Measurements from ENCODE around the gene DYTN. TPM values are rescaled to one million over a fixed set of nuclear protein-coding genes. Genes with fewer than 3 reads are reported as not detected.

DYTN gene
- total and polyA plus RNA-seq, 12 donors: not detected

DNA sequence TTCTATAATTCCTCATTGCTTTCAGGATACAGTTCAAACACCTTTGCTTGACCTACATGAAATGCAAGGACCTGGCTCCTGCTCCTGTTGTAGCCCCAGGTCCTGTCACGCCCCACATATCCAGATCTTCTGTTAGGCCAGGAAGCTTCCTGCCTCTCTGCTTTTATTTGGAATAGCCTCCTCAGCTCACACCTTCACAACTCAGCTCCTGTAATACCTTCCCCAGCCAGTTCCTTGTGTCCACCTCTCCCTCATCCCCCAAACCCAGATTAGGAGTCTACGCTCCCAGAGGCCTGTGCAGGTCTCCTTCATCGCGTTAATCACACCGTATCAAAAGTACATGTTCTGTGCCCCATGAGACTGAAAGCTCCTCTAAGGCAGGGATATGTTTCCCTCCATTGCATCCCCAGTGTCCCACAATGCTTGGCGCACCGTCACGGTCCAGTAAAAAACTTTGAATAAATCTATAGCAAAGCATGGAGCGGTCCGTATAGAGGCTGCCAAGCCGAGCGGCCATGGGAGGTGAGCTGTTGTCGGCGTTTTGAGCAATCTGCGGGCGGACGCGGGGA, 46.6 kb upstream of the DYTN start:
- 6 to 8% methylated on average over 18 of the region's 18 CpGs for WGBS, 2 donors

DNA sequence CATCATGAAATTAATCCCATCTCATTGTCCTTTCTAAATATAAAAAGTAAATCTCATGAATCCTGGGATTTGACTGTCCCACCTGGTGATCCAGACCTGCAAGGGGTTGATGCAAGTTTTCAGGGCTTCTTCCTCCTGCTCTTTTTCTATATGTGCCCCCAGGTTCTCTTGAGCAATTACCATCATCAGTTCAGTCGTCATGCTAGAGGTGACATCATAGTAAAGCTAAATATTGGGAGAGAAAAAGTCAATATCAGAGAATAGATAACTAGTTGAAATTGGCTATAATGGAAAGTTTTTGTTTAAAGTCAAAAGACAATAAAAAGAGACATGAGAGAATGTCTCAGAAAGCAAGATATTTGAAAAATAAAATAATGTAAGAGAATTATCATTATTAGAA, 38.6 kb upstream of the DYTN start:
- WGBS, 2 donors: 42 to 49% methylated on average over 1 of the region's 1 CpG
- intact Hi-C loops (cut with DNase I): no loop called here
- Histone ChIP-seq H3K27ac (no peak overlapping the region), H3K27me3 (no peaks in the 10 kb centered on the region), H3K4me1 (no peaks in the 10 kb centered on the region), H3K9me3 (no peaks in the 10 kb centered on the region), H3K4me3 (no peak overlapping the region), H3K36me3 (no peaks in the 10 kb centered on the region)
- DNase-seq: no peak
- TF ChIP-seq, protein P1, sequence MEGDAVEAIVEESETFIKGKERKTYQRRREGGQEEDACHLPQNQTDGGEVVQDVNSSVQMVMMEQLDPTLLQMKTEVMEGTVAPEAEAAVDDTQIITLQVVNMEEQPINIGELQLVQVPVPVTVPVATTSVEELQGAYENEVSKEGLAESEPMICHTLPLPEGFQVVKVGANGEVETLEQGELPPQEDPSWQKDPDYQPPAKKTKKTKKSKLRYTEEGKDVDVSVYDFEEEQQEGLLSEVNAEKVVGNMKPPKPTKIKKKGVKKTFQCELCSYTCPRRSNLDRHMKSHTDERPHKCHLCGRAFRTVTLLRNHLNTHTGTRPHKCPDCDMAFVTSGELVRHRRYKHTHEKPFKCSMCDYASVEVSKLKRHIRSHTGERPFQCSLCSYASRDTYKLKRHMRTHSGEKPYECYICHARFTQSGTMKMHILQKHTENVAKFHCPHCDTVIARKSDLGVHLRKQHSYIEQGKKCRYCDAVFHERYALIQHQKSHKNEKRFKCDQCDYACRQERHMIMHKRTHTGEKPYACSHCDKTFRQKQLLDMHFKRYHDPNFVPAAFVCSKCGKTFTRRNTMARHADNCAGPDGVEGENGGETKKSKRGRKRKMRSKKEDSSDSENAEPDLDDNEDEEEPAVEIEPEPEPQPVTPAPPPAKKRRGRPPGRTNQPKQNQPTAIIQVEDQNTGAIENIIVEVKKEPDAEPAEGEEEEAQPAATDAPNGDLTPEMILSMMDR (IDR thresholded peaks at IDR 0.05): no peak
- ATAC-seq: no peak

More for the DNA sequence above, 46.6 kb upstream of the DYTN start:
- no peaks in the 10 kb centered on the region for H3K9me3 ChIP-seq
- peaks cover 0 to 46% (median 33%) of the 10 kb centered on the region in 9 donors for H3K4me1 ChIP-seq
- peak overlapping the region; percentile 61 to 86 (median 78) for H3K4me3 ChIP-seq
- peak overlapping the region in 9 of 10 donors; percentile 81 to 92 (median 89) for H3K27ac ChIP-seq
- intact Hi-C loops (cut with DNase I): loop anchor here in 1 of 10 donors (10.0 kb wide), 1 partner anchor 950 kb away; the partner anchor contains the start of gene CCNYL1
- DNase-seq (no peak), ATAC-seq (no peak)
- TF ChIP-seq, protein P1 (IDR thresholded peaks at IDR 0.05): no peak
- peaks cover 0 to 31% (median under 1%) of the 10 kb centered on the region in 9 donors for H3K36me3 ChIP-seq
- H3K27me3 ChIP-seq: no peaks in the 10 kb centered on the region

DNA sequence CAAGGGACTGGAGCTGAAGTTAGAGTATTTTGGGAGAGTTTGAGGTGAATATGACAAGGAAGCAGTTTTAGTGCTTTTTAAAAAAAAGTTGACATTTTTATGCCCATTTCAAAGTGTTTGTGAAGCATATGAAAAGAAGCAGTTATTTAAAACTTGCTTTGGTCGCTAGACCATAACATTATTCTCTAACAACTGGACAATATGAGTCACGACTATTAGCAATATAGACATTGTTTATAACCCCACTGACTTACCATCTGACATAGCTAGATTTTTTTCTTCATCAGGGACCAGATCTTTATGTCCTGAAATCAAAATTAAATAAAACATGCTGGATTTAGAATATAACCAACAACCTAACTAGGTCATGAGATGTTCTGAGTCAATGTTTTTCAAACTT, 22.6 kb upstream of the DYTN start:
- Histone ChIP-seq H3K36me3 (no peaks in the 10 kb centered on the region), H3K27me3 (no peaks in the 10 kb centered on the region), H3K4me3 (no peak overlapping the region), H3K4me1 (peaks cover 0 to 7% (median 0%) of the 10 kb centered on the region in 9 donors), H3K27ac (no peak overlapping the region), H3K9me3 (no peaks in the 10 kb centered on the region)
- DNase-seq (no peak), ATAC-seq (no peak)
- intact Hi-C loops (cut with DNase I): no loop called here
- TF ChIP-seq, protein P1 (IDR thresholded peaks at IDR 0.05): no peak
- WGBS, 2 donors: 67 to 70% methylated on average over 2 of the region's 2 CpGs

DNA sequence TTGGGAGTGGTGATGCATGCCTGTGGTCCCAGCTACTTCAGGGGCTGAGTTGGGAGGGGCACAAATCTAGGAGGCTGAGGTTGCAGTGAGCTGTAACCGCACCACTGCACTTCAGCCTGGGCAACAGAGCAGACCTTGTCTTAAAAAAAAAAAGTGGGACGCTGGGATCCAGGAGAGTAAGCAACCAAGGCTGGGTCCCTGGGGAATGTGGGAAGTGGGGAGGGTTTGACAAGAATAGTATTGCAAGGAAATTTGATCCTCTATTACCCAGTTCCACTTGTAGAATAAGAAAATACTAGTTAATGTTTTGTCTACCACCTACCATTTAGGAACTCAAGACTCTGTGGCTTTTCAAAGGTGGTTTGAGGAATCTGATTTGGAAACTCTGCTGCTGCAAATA, 21.1 kb upstream of the DYTN start:
- ATAC-seq (no peak), DNase-seq (no peak)
- Histone ChIP-seq H3K4me3 (no peak overlapping the region), H3K36me3 (no peaks in the 10 kb centered on the region), H3K27ac (no peak overlapping the region), H3K27me3 (no peaks in the 10 kb centered on the region), H3K4me1 (peaks cover 0 to 7% (median 0%) of the 10 kb centered on the region in 9 donors), H3K9me3 (no peaks in the 10 kb centered on the region)
- WGBS, 2 donors: 56 to 71% methylated on average over 2 of the region's 2 CpGs
- TF ChIP-seq, protein P1 (IDR thresholded peaks at IDR 0.05): no peak
- intact Hi-C loops (cut with DNase I): no loop called here

Data from heart right ventricle (tissue), 16 donors.